Sigmoid colon (tissue), 7 donors: ENCODE measurements around the gene MYRF. TPM values are rescaled to one million over a fixed set of nuclear protein-coding genes. Genes with fewer than 3 reads are reported as not detected.

ENCODE experiments used
- DNase-seq: peaks from one replicate; pipeline ENCODE4 v3.0.0-alpha.2; 2019
- H3K27ac ChIP-seq, 4 donors: fragments of 200-600 bp; sonication (generic); one replicate each; pipeline ENCODE4 v1.5.1; 2016 to 2019; ENCODE audit warnings: mild to moderate bottlenecking in 1 of 4
- H3K27me3 ChIP-seq, 3 donors: fragments of 200-600 bp; sonication (generic); one replicate each; pipeline ENCODE4 v1.5.1; 2019; ENCODE audit warnings: mild to moderate bottlenecking in 1 of 3
- H3K36me3 ChIP-seq, 4 donors: fragments of 200-600 bp; sonication (generic); one replicate each; pipeline ENCODE4 v1.5.1; 2016 to 2019
- H3K4me1 ChIP-seq, 4 donors: fragments of 200-600 bp; sonication (generic); one replicate each; pipeline ENCODE4 v1.5.1; 2017 to 2019
- H3K4me3 ChIP-seq, 4 donors: fragments of 200-600 bp; sonication (generic); one replicate each; pipeline ENCODE4 v1.5.1; 2017 to 2019; ENCODE audit warnings: mild to moderate bottlenecking in 2 of 4, moderate library complexity in 1 of 4
- H3K9me3 ChIP-seq, 4 donors: fragments of 200-600 bp in 3 of 4; sonication (generic) in 3 of 4; one replicate each; pipeline versions ENCODE4 v1.5.1 to v1.6.1; 2013 to 2019
- CTCF ChIP-seq, 4 experiments: fragments of 450-650 bp in 3 of 4; fragments of 200-600 bp in 1 of 4; IDR thresholded peaks; one replicate each; pipeline ENCODE4 v1.5.1; 2016 to 2019; ENCODE audit warnings: antibody characterized with exemption in 4 of 4, mild to moderate bottlenecking in 3 of 4, moderate library complexity in 2 of 4
- EP300 ChIP-seq, 4 donors: sonication (generic); formaldehyde crosslinking; IDR thresholded peaks; one replicate each; pipeline ENCODE4 v1.6.1; 2017; ENCODE audit warnings: antibody characterized with exemption in 4 of 4
- POLR2A ChIP-seq, 2 donors: fragments of 450-650 bp; IDR thresholded peaks; one replicate each; pipeline ENCODE4 v1.6.1; 2016; ENCODE audit warnings: antibody characterized with exemption in 2 of 2, mild to moderate bottlenecking in 2 of 2, moderate library complexity in 2 of 2
- POLR2AphosphoS5 ChIP-seq, 4 donors: sonication (generic); formaldehyde crosslinking; IDR thresholded peaks; one replicate each; pipeline ENCODE4 v1.6.1; 2017; ENCODE audit warnings: antibody characterized with exemption in 4 of 4
- WGBS, 2 donors: extraction: QIAGEN DNeasy Blood & Tissue Kit; methylation state at CpG; one replicate each; pipeline ENCODE4 v1.1.7; 2013; 5-methylcytosine and 5-hydroxymethylcytosine counted together
- intact Hi-C: fragments of 100-400 bp; cut with DNase I; formaldehyde crosslinking; loops from one replicate; pipeline ENCODE4 v1.15.1; 2023
- polyA plus RNA-seq, 3 donors: library from polyadenylated mRNA; stranded (reverse); fragments of 200-250 nt; gene quantifications; one replicate each; pipeline ENCODE4 v1.2.3, GENCODE V29; 2013
- total RNA-seq, 4 donors: library from RNA; depleted of rRNA; stranded (reverse); fragments of >200 nt; gene quantifications; one replicate each; pipeline ENCODE4 v1.1.0, GENCODE V29; 2016
- donor health status: healthy with polysubstance abuse.
- donor health status: Bipolar disorder and iron deficiency.
- donor health status: healthy.

The MYRF gene
- total and polyA plus RNA-seq, 7 donors, result under 0.01 to 6.4 (median 0.66) TPM

- WGBS, 2 donors, result 96 to 98% methylated on average over 4 of the region's 4 CpGs
- no peak overlapping the region for H3K4me3 ChIP-seq
- peaks cover 0 to 49% (median 6%) of the 10 kb centered on the region in 4 donors for H3K36me3 ChIP-seq
- no peak for DNase-seq
- intact Hi-C loops, result no loop called here
- H3K9me3 ChIP-seq, result no peaks in the 10 kb centered on the region
- H3K27me3 ChIP-seq, result no peaks in the 10 kb centered on the region
- peaks cover 0 to 22% (median 16%) of the 10 kb centered on the region in 4 donors for H3K4me1 ChIP-seq
- H3K27ac ChIP-seq, result no peak overlapping the region
- TF ChIP-seq POLR2A (IDR thresholded peaks at IDR 0.05), result no peak
These were observed 60.4 kb downstream of the MYRF start for GRCh38 chr11:61812736-61813411.

- Histone ChIP-seq H3K4me1 (peaks cover 0 to 22% (median 16%) of the 10 kb centered on the region in 4 donors), H3K4me3 (peak overlapping the region; percentile 53 to 77 (median 65)), H3K27ac (peak overlapping the region; percentile 90 to 95 (median 94)), H3K36me3 (peaks cover 0 to 35% (median 6%) of the 10 kb centered on the region in 4 donors), H3K27me3 (no peaks in the 10 kb centered on the region), H3K9me3 (no peaks in the 10 kb centered on the region)
- no peak for DNase-seq
- 38 to 63% methylated on average over 16 of the region's 16 CpGs for WGBS, 2 donors
- intact Hi-C loops, result loop anchor here (2.0 kb wide), 1 partner anchor 22 kb away; the partner anchor contains the start of genes FEN1 and TMEM258
- no peak for TF ChIP-seq EP300 (IDR thresholded peaks at IDR 0.05)
These were observed 62.0 kb downstream of the MYRF start for GRCh38 chr11:61814247-61814957.

- Histone ChIP-seq H3K36me3 (peaks cover 0 to 27% (median 5%) of the 10 kb centered on the region in 4 donors), H3K4me1 (peaks cover 0 to 22% (median 16%) of the 10 kb centered on the region in 4 donors), H3K27ac (peak overlapping the region; percentile 90 to 95 (median 94)), H3K9me3 (no peaks in the 10 kb centered on the region), H3K27me3 (no peaks in the 10 kb centered on the region), H3K4me3 (peak overlapping the region; percentile 53 to 77 (median 65))
- no peak for TF ChIP-seq CTCF (IDR thresholded peaks at IDR 0.05)
- no peak for TF ChIP-seq EP300 (IDR thresholded peaks at IDR 0.05)
- peak; percentile 98 to 99 (median 99) for TF ChIP-seq POLR2AphosphoS5 (IDR thresholded peaks at IDR 0.05)
- TF ChIP-seq POLR2A (IDR thresholded peaks at IDR 0.05), result peak; percentile 87 to 94
- WGBS, 2 donors, result 1 to 2% methylated on average over 66 of the region's 66 CpGs
- peak; percentile 98 for DNase-seq
- intact Hi-C loops, result loop anchor here (2.0 to 5.0 kb wide), 2 partner anchors 22 to 77 kb away; partner anchors contain the start of genes FADS3, FEN1 and TMEM258
These were observed 62.7 kb downstream of the MYRF start for GRCh38 chr11:61814958-61815789.

GRCh38 chr11:61815790-61816735, 63.6 kb downstream of the MYRF start:
- Histone ChIP-seq H3K9me3 (no peaks in the 10 kb centered on the region), H3K27ac (peak overlapping the region; percentile 90 to 95 (median 94)), H3K4me3 (peak overlapping the region; percentile 53 to 77 (median 65)), H3K27me3 (no peaks in the 10 kb centered on the region), H3K36me3 (peaks cover 0 to 18% (median 2%) of the 10 kb centered on the region in 4 donors), H3K4me1 (peaks cover 0 to 22% (median 16%) of the 10 kb centered on the region in 4 donors)
- TF ChIP-seq CTCF (IDR thresholded peaks at IDR 0.05) (no peak), POLR2AphosphoS5 (IDR thresholded peaks at IDR 0.05) (peak in 2 of 4 donors; percentile 33 to 48), EP300 (IDR thresholded peaks at IDR 0.05) (no peak), POLR2A (IDR thresholded peaks at IDR 0.05) (peak in 1 of 2 donors; percentile 10)
- WGBS, 2 donors, result 1% methylated on average over 69 of the region's 69 CpGs
- intact Hi-C loops, result loop anchor here (2.0 to 5.0 kb wide), 2 partner anchors 23 to 76 kb away; partner anchors contain the start of genes FADS3, FEN1 and TMEM258
- peak; percentile 87 for DNase-seq
